Uterus (tissue), 4 donors: ENCODE data around the gene EPHA5. TPM values are rescaled to one million over a fixed set of nuclear protein-coding genes. Genes with fewer than 3 reads are reported as not detected.

Experiments used
- DNase-seq, 2 donors: peaks; one replicate each; pipeline ENCODE4 v3.0.0-alpha.2; 2019 to 2020
- H3K27ac ChIP-seq, 2 donors: fragments of 200-600 bp; sonication (generic); 1 replicate in 1 of 2; 2 replicates in 1 of 2; pipeline ENCODE4 v1.5.1; 2016 to 2018
- H3K27me3 ChIP-seq, 2 donors: fragments of 200-600 bp; sonication (generic); one replicate each; pipeline ENCODE4 v1.5.1; 2018 to 2019; ENCODE audit warnings: control low read depth in 1 of 2
- H3K36me3 ChIP-seq, 2 donors: fragments of 200-600 bp; sonication (generic); one replicate each; pipeline ENCODE4 v1.5.1; 2019; ENCODE audit warnings: control low read depth in 1 of 2
- H3K4me1 ChIP-seq, 2 donors: fragments of 200-600 bp; sonication (generic); one replicate each; pipeline ENCODE4 v1.5.1; 2018 to 2019; ENCODE audit warnings: control low read depth in 1 of 2
- H3K4me3 ChIP-seq, 2 donors: fragments of 200-600 bp; sonication (generic); 1 replicate in 1 of 2; 2 replicates in 1 of 2; pipeline ENCODE4 v1.5.1; 2018 to 2019; ENCODE audit warnings: mild to moderate bottlenecking in 1 of 2
- H3K9me3 ChIP-seq, 2 donors: fragments of 200-600 bp; sonication (generic); one replicate each; pipeline ENCODE4 v1.5.1; 2019; ENCODE audit warnings: control low read depth in 1 of 2
- CTCF ChIP-seq, 4 experiments: fragments of 200-600 bp in 2 of 4; fragments of 450-650 bp in 2 of 4; sonication (generic) in 2 of 4; IDR thresholded peaks; one replicate each; pipeline ENCODE4 v1.5.1; 2016 to 2019; ENCODE audit warnings: antibody characterized with exemption in 4 of 4, mild to moderate bottlenecking in 2 of 4, moderate library complexity in 1 of 4
- POLR2A ChIP-seq, 2 donors: fragments of 450-650 bp; IDR thresholded peaks; one replicate each; pipeline ENCODE4 v1.6.1; 2016; ENCODE audit warnings: antibody characterized with exemption in 2 of 2, mild to moderate bottlenecking in 1 of 2, moderate library complexity in 1 of 2
- intact Hi-C: fragments of 100-400 bp; cut with DNase I; formaldehyde crosslinking; loops from one replicate; pipeline ENCODE4 v1.15.1; 2023; ENCODE audit warnings: low total_unique reads
- total RNA-seq, 4 donors: library from RNA; depleted of rRNA in 3 of 4; stranded (reverse); fragments of >200 nt in 3 of 4; gene quantifications; one replicate each; pipeline versions ENCODE4 v1.1.0 to v1.2.4, GENCODE V29; 2014 to 2023
- donor health status: DM: yes; HTN: yes; CAD: no.

The EPHA5 gene
- total RNA-seq, 4 donors from 2014 or later, result 1.2 to 10.4 TPM; not detected in 2

GRCh38 chr4:65635051-65635821 is 35.1 kb downstream of the EPHA5 start:
- no peak overlapping the region for H3K27ac ChIP-seq
- no peak for DNase-seq

GRCh38 chr4:65624651-65625050 is 45.6 kb downstream of the EPHA5 start:
- intact Hi-C loops, result no loop called here
- no peak for TF ChIP-seq CTCF (IDR thresholded peaks at IDR 0.05)
- TF ChIP-seq POLR2A (IDR thresholded peaks at IDR 0.05), result no peak
- Histone ChIP-seq H3K4me3 (no peak overlapping the region), H3K36me3 (no peaks in the 10 kb centered on the region), H3K27ac (no peak overlapping the region), H3K9me3 (no peaks in the 10 kb centered on the region), H3K4me1 (no peaks in the 10 kb centered on the region), H3K27me3 (no peaks in the 10 kb centered on the region)
- no peak for DNase-seq

More at GRCh38 chr4:65635051-65635821, 35.1 kb downstream of the EPHA5 start:
- H3K4me3 ChIP-seq, result no peak overlapping the region
- intact Hi-C loops, result no loop called here
- TF ChIP-seq POLR2A (IDR thresholded peaks at IDR 0.05) (no peak), CTCF (IDR thresholded peaks at IDR 0.05) (no peak)
- H3K27me3 ChIP-seq, result no peaks in the 10 kb centered on the region
- no peaks in the 10 kb centered on the region for H3K9me3 ChIP-seq
- H3K4me1 ChIP-seq, result no peaks in the 10 kb centered on the region
- H3K36me3 ChIP-seq, result no peaks in the 10 kb centered on the region

DNA sequence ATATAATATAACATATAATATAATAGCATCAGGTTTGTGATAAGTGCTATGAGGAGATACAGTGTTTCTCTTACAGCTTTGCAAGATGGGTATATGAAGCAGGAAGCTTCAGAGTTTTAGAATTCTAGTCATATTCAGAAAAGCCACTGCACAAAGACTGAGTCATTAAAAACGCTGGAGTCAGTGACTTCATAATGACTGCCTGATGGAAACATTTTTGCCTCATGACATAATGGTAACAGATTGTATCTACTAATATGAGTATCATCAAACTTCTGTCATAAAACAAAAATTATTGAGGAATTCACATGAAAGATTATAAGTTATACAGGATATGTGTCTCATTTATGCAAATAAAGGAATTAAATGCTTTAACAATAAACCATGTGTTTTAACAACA is 46.8 kb downstream of the EPHA5 start:
- TF ChIP-seq POLR2A (IDR thresholded peaks at IDR 0.05), result no peak
- no peak for TF ChIP-seq CTCF (IDR thresholded peaks at IDR 0.05)
- Histone ChIP-seq H3K27me3 (no peaks in the 10 kb centered on the region), H3K36me3 (no peaks in the 10 kb centered on the region), H3K9me3 (no peaks in the 10 kb centered on the region), H3K27ac (no peak overlapping the region), H3K4me1 (no peaks in the 10 kb centered on the region), H3K4me3 (no peak overlapping the region)
- intact Hi-C loops, result no loop called here
- DNase-seq, result no peak

DNA sequence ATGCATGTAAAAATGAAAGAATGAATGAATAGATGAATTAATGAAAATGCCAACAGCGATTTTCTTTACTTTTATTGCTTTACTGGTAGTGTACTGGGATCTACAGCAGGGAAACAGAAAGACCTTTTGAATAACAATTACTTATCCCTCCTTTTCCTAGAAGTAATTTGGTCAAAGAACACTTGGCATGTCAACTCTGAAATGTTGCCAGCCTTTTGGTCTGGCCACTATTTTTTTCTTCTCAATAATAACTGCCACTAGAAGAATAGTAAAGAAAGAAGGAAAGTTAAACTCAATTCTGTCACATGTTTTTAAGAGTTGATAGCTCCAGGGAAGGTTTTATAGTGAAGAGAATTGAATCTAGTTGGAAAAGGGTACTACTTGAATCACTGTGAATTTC is 52.9 kb downstream of the EPHA5 start:
- Histone ChIP-seq H3K4me1 (no peaks in the 10 kb centered on the region), H3K9me3 (no peaks in the 10 kb centered on the region), H3K36me3 (no peaks in the 10 kb centered on the region), H3K4me3 (no peak overlapping the region), H3K27ac (no peak overlapping the region), H3K27me3 (no peaks in the 10 kb centered on the region)
- intact Hi-C loops, result no loop called here
- TF ChIP-seq POLR2A (IDR thresholded peaks at IDR 0.05) (no peak), CTCF (IDR thresholded peaks at IDR 0.05) (no peak)
- no peak for DNase-seq

DNA sequence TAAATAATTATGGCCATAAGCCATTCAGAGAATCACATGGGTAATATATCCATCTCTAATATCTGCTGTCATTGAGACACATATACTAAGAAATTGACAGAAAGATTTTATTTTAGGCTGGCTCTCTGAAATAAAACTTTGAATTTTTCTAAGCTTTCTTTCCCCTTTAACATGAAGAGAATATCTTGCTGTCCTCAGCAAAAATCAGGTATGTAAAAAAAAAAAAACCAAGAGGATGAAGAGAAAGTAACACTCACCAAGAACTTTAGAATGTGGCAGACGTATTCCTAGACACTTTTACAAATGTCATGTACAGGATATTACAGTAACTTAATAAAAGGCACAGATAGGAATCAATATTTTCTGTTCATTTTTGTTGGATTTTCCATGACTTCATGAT is 65.8 kb downstream of the EPHA5 start:
- H3K27ac ChIP-seq, result no peak overlapping the region
- DNase-seq, result no peak
- H3K4me3 ChIP-seq, result no peak overlapping the region
- H3K9me3 ChIP-seq, result no peaks in the 10 kb centered on the region
- H3K27me3 ChIP-seq, result no peaks in the 10 kb centered on the region
- intact Hi-C loops, result no loop called here
- no peaks in the 10 kb centered on the region for H3K4me1 ChIP-seq
- H3K36me3 ChIP-seq, result no peaks in the 10 kb centered on the region
- TF ChIP-seq POLR2A (IDR thresholded peaks at IDR 0.05) (no peak), CTCF (IDR thresholded peaks at IDR 0.05) (no peak)
